WTC11 (cell line): Measurements from ENCODE around the gene ITGA1. TPM values are rescaled to one million over a fixed set of nuclear protein-coding genes. Genes with fewer than 3 reads are reported as not detected.

Source experiments
- ATAC-seq: fragments of 200-7000 bp; cut with Tn5 transposase; 2 replicates; pipeline ENCODE4 v1.10.0; 2021; ENCODE audit warnings: mild to moderate bottlenecking, moderate library complexity
- CTCF ChIA-PET: fragments of 300-600 bp; sonication (Branson Sonifier 250); formaldehyde crosslinking; loops from one replicate; lab custom pipeline; 2021; ENCODE audit warnings: antibody characterized with exemption; lab: Charles Lee
- POLR2A ChIA-PET: fragments of 350-600 bp; sonication (Branson Sonifier 250); formaldehyde crosslinking; loops from one replicate; lab custom pipeline; 2021; ENCODE audit warnings: antibody characterized with exemption; lab: Charles Lee
- DNase-seq: peaks from one replicate; pipeline ENCODE4 v3.0.0; 2021; ENCODE audit warnings: low spot score
- H3K27ac Mint-ChIP-seq: 2 replicates; pipeline ENCODE4 v1.8.0; 2021; ENCODE audit warnings: mixed read lengths
- H3K27me3 Mint-ChIP-seq: 2 replicates; pipeline ENCODE4 v1.8.0; 2021; ENCODE audit warnings: low read depth, mild to moderate bottlenecking, moderate library complexity, mixed read lengths
- H3K36me3 Mint-ChIP-seq: 2 replicates; pipeline ENCODE4 v1.8.0; 2021; ENCODE audit warnings: mixed read lengths
- H3K4me1 Mint-ChIP-seq: 2 replicates; pipeline ENCODE4 v1.8.0; 2022; ENCODE audit warnings: mixed read lengths
- H3K4me3 Mint-ChIP-seq: 2 replicates; pipeline ENCODE4 v1.8.0; 2021; ENCODE audit warnings: mild to moderate bottlenecking, moderate library complexity, mixed read lengths
- H3K9me3 Mint-ChIP-seq: 2 replicates; pipeline ENCODE4 v1.8.0; 2021; ENCODE audit warnings: mixed read lengths
- CBFB ChIP-seq: sonication (generic); formaldehyde crosslinking; IDR thresholded peaks from 2 replicates; pipeline ENCODE4 v1.8.1; 2022; ENCODE audit warnings: mild to moderate bottlenecking, low read depth, missing genetic modification reagents
- CREB1 ChIP-seq: sonication (generic); formaldehyde crosslinking; IDR thresholded peaks from 2 replicates; pipeline ENCODE4 v1.8.0; 2023; ENCODE audit warnings: mild to moderate bottlenecking, missing genetic modification reagents
- EMX1 ChIP-seq: fragments of 250-450 bp; sonication (Bioruptor Pico); IDR thresholded peaks from 2 replicates; pipeline ENCODE4 v1.8.0; 2021; ENCODE audit warnings: mild to moderate bottlenecking
- FOXJ3 ChIP-seq: sonication (generic); formaldehyde crosslinking; IDR thresholded peaks from 2 replicates; pipeline ENCODE4 v1.9.0; 2021; ENCODE audit warnings: missing genetic modification reagents, mild to moderate bottlenecking, borderline replicate concordance
- GTF2I ChIP-seq: fragments of 250-450 bp; sonication (Bioruptor Pico); conservative IDR thresholded peaks from 2 replicates; pipeline ENCODE4 v1.4.0; 2021; ENCODE audit warnings: mild to moderate bottlenecking
- JAZF1 ChIP-seq: fragments of 250-450 bp; sonication (Bioruptor Pico); IDR thresholded peaks from 2 replicates; pipeline ENCODE4 v1.9.0; 2021; ENCODE audit warnings: moderate library complexity, mild to moderate bottlenecking, inconsistent platforms
- NFE2L1 ChIP-seq: sonication (generic); formaldehyde crosslinking; IDR thresholded peaks from 2 replicates; pipeline ENCODE4 v1.8.1; 2023; ENCODE audit warnings: missing genetic modification reagents
- NR2C2 ChIP-seq: sonication (generic); formaldehyde crosslinking; IDR thresholded peaks from 2 replicates; pipeline ENCODE4 v1.8.0; 2022; ENCODE audit warnings: mild to moderate bottlenecking, missing genetic modification reagents
- RORB ChIP-seq: fragments of 250-450 bp; sonication (Bioruptor Pico); IDR thresholded peaks from 2 replicates; pipeline ENCODE4 v1.9.0; 2021; ENCODE audit warnings: mild to moderate bottlenecking
- SMAD3 ChIP-seq: sonication (generic); formaldehyde crosslinking; IDR thresholded peaks from 2 replicates; pipeline ENCODE4 v1.8.0; 2022; ENCODE audit warnings: missing genetic modification reagents, mild to moderate bottlenecking, borderline replicate concordance
- TEAD4 ChIP-seq: sonication (generic); formaldehyde crosslinking; IDR thresholded peaks from 2 replicates; pipeline ENCODE4 v1.8.0; 2022; ENCODE audit warnings: mild to moderate bottlenecking, missing genetic modification reagents
- ZNF121 ChIP-seq: sonication (generic); formaldehyde crosslinking; IDR thresholded peaks from 2 replicates; pipeline ENCODE4 v1.8.0; 2023; ENCODE audit warnings: missing genetic modification reagents
- ZNF138 ChIP-seq: sonication (generic); formaldehyde crosslinking; conservative IDR thresholded peaks from 2 replicates; pipeline ENCODE4 v1.8.1; 2022; ENCODE audit warnings: mild to moderate bottlenecking, moderate library complexity, missing genetic modification reagents
- ZNF219 ChIP-seq: sonication (generic); formaldehyde crosslinking; IDR thresholded peaks from 2 replicates; pipeline ENCODE4 v1.8.0; 2023; ENCODE audit warnings: missing genetic modification reagents, mild to moderate bottlenecking, borderline replicate concordance
- ZNF232 ChIP-seq: sonication (generic); formaldehyde crosslinking; IDR thresholded peaks from 2 replicates; pipeline ENCODE4 v1.8.0; 2022; ENCODE audit warnings: mild to moderate bottlenecking, missing genetic modification reagents
- total RNA-seq: library from RNA; stranded (reverse); gene quantifications from 3 replicates; pipeline ENCODE4 v1.2.3, GENCODE V29; 2021
- TF ChIP-seq, protein P1 (sequence below): sonication (generic); formaldehyde crosslinking; IDR thresholded peaks from 2 replicates; pipeline ENCODE4 v1.8.1; 2023; ENCODE audit warnings: mild to moderate bottlenecking, missing genetic modification reagents
- TF ChIP-seq, protein P2 (sequence below): sonication (generic); formaldehyde crosslinking; IDR thresholded peaks from 2 replicates; pipeline ENCODE4 v1.8.1; 2023; ENCODE audit warnings: mild to moderate bottlenecking, missing genetic modification reagents, moderate library complexity
- TF ChIP-seq, protein P3 (sequence below): sonication (generic); formaldehyde crosslinking; IDR thresholded peaks from 2 replicates; pipeline ENCODE4 v1.8.0; 2022; ENCODE audit warnings: mild to moderate bottlenecking, missing genetic modification reagents
- TF ChIP-seq, protein P4 (sequence below): sonication (generic); formaldehyde crosslinking; IDR thresholded peaks from 2 replicates; pipeline ENCODE4 v1.8.1; 2023; ENCODE audit warnings: mild to moderate bottlenecking, missing genetic modification reagents, moderate library complexity
- TF ChIP-seq, protein P5 (sequence below): sonication (generic); formaldehyde crosslinking; IDR thresholded peaks from 2 replicates; pipeline ENCODE4 v1.8.1; 2023; ENCODE audit warnings: mild to moderate bottlenecking, moderate library complexity, missing genetic modification reagents
- TF ChIP-seq, protein P6 (sequence below): sonication (generic); formaldehyde crosslinking; IDR thresholded peaks from 2 replicates; pipeline ENCODE4 v1.8.1; 2022; ENCODE audit warnings: low read depth, mild to moderate bottlenecking, moderate library complexity, missing genetic modification reagents, borderline replicate concordance
- TF ChIP-seq, protein P7 (sequence below): sonication (generic); formaldehyde crosslinking; IDR thresholded peaks from 2 replicates; pipeline ENCODE4 v1.8.1; 2023; ENCODE audit warnings: mild to moderate bottlenecking, missing genetic modification reagents

The ITGA1 gene
- total RNA-seq, 1 experiment from 2014 or later = 6.5 TPM

DNA sequence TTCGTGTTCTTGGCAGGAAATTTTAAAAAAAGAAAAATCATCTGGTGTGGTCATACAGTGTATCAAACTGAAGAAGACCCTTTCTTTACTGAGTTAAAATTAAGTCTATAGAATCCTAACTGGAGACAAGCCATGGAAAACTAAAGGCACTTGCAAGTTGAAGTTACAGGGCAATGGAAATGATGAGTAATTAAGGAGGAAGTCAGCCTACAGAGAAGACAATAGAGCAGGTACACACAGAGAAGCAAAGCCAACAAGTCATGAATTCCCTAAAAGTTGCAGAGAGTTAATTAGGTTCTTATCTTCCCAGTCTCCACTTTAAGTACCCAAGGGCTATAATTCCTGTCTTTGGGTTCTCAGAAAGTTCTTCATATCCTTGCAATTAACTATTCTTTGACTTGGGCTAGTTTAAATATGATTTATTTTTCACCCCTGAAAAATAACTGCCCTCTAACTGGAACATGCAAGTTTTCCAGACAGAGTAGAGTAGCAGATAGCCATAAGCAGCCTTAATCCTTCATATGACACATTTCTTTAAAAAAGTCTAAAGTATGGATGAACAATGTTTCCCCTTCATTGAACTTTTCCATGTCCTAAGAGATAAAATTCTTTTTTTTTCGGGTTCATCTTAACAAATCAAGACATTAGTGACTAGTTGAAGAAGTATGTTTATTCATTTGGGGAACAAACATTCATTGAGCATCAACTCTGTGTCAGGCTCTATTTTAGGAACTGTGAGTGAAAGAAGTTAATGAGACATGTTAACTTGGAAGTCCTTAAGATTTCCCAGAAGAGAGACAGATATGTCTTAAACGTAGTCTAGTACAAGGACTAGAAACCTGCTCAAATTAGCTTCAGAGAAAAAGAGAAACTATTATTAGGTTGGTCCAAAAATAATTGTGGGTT, 196.3 kb downstream of the ITGA1 start:
- Mint-ChIP-seq H3K36me3 (no peaks in the 10 kb centered on the region), H3K27me3 (peaks cover 21% of the 10 kb centered on the region), H3K4me1 (peaks cover 22% of the 10 kb centered on the region), H3K9me3 (peaks cover 9% of the 10 kb centered on the region), H3K27ac (peak overlapping the region; percentile 47; the same call in 1 of the 2 replicates), H3K4me3 (no peak overlapping the region)
- CTCF ChIA-PET = no interaction called here
- ATAC-seq = 0 out of 2 replicates have a peak, but pooled peaks have one; percentile 32
- POLR2A ChIA-PET = no interaction called here
- TF ChIP-seq RORB (CRISPR knock-in tag) (no peak), GTF2I (CRISPR knock-in tag) (no peak), JAZF1 (CRISPR knock-in tag) (no peak), SMAD3 (CRISPR knock-in tag) (no peak), FOXJ3 (CRISPR knock-in tag) (no peak), ZNF219 (CRISPR knock-in tag) (no peak), ZNF121 (no peak), NFE2L1 (no peak), ZNF232 (CRISPR knock-in tag) (no peak)
- TF ChIP-seq, protein P1, sequence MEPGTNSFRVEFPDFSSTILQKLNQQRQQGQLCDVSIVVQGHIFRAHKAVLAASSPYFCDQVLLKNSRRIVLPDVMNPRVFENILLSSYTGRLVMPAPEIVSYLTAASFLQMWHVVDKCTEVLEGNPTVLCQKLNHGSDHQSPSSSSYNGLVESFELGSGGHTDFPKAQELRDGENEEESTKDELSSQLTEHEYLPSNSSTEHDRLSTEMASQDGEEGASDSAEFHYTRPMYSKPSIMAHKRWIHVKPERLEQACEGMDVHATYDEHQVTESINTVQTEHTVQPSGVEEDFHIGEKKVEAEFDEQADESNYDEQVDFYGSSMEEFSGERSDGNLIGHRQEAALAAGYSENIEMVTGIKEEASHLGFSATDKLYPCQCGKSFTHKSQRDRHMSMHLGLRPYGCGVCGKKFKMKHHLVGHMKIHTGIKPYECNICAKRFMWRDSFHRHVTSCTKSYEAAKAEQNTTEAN (CRISPR knock-in tag) = no peak
- TF ChIP-seq, protein P2, sequence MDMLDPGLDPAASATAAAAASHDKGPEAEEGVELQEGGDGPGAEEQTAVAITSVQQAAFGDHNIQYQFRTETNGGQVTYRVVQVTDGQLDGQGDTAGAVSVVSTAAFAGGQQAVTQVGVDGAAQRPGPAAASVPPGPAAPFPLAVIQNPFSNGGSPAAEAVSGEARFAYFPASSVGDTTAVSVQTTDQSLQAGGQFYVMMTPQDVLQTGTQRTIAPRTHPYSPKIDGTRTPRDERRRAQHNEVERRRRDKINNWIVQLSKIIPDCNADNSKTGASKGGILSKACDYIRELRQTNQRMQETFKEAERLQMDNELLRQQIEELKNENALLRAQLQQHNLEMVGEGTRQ (CRISPR knock-in tag) = no peak
- TF ChIP-seq, protein P3, sequence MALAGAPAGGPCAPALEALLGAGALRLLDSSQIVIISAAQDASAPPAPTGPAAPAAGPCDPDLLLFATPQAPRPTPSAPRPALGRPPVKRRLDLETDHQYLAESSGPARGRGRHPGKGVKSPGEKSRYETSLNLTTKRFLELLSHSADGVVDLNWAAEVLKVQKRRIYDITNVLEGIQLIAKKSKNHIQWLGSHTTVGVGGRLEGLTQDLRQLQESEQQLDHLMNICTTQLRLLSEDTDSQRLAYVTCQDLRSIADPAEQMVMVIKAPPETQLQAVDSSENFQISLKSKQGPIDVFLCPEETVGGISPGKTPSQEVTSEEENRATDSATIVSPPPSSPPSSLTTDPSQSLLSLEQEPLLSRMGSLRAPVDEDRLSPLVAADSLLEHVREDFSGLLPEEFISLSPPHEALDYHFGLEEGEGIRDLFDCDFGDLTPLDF (CRISPR knock-in tag) = no peak
- TF ChIP-seq, protein P4, sequence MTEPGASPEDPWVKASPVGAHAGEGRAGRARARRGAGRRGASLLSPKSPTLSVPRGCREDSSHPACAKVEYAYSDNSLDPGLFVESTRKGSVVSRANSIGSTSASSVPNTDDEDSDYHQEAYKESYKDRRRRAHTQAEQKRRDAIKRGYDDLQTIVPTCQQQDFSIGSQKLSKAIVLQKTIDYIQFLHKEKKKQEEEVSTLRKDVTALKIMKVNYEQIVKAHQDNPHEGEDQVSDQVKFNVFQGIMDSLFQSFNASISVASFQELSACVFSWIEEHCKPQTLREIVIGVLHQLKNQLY = no peak
- no peak for DNase-seq

DNA sequence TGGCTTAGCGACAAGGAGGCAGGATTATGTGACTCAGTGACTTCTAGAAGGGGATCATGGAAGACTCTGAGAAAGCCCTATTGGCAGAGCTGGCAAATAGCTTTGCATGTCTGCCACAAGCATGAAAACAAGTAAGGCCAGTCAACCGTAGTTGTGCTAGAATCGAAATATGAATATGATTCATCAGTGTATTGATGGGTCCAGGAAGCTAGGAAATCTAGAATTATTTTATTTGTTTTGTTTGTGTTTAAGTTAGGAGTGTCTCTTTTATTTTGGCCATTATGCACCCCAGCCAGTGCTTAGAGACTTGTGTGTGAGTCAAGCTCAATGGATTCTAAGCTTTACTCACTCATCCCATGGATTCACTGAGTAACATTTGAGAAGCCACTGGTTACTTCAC, 197.6 kb downstream of the ITGA1 start:
- H3K27me3 Mint-ChIP-seq = peaks cover 24% of the 10 kb centered on the region
- CTCF ChIA-PET = interaction anchor here (0.7 kb wide), 1 partner anchor 150 kb away, joined by 5 read pairs; no protein-coding TSS in a partner anchor
- H3K4me3 Mint-ChIP-seq = no peak overlapping the region
- POLR2A ChIA-PET = no interaction called here
- TF ChIP-seq TEAD4 (CRISPR knock-in tag) (no peak), ZNF121 (no peak)
- TF ChIP-seq, all 79 proteins: peak for 0
- H3K36me3 Mint-ChIP-seq = no peaks in the 10 kb centered on the region
- ATAC-seq (no peak), DNase-seq (no peak)
- peaks cover 24% of the 10 kb centered on the region for H3K4me1 Mint-ChIP-seq
- peaks cover 9% of the 10 kb centered on the region for H3K9me3 Mint-ChIP-seq
- H3K27ac Mint-ChIP-seq = no peak overlapping the region

DNA sequence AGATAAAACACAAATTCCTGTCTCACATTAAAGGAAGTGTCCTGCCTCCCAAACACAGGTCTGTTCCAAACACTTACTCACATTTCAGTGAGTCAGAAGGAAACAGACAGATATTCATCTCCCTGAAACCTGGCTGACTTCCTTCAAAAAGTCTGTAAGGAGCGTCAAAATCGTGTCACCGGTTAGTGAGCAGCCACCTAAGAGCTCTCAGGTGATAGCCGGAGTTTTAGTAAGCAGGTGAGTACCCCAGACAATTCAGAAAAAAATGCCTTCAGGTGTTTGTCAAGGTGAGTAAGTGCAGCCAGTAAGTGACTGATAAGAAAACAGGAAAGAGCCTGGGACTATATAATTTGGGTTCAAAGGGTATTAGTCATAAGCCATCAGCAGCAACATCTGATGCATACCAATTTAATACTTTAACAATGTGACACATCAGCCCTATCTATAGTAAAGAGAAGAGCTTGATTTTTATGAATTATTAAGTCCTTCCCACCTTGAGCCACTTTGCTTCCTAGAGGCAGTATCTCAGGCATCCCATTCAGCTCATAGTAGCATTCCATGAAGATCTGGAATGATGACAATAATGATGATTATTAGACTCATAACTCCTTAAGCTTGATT, 200.1 kb downstream of the ITGA1 start:
- Mint-ChIP-seq H3K27me3 (peaks cover 24% of the 10 kb centered on the region), H3K27ac (no peak overlapping the region), H3K9me3 (peaks cover 9% of the 10 kb centered on the region), H3K4me3 (peak overlapping the region; percentile 74), H3K36me3 (no peaks in the 10 kb centered on the region), H3K4me1 (peaks cover 30% of the 10 kb centered on the region)
- DNase-seq (no peak), ATAC-seq (no peak)
- ChIA-PET CTCF (interaction anchor here (0.6 to 1.0 kb wide), 3 partner anchors 9 to 127 kb away, joined by 3 to 6 read pairs (median 4); no protein-coding TSS in a partner anchor), POLR2A (no interaction called here)
- TF ChIP-seq NR2C2 = no peak
- TF ChIP-seq, protein P5, sequence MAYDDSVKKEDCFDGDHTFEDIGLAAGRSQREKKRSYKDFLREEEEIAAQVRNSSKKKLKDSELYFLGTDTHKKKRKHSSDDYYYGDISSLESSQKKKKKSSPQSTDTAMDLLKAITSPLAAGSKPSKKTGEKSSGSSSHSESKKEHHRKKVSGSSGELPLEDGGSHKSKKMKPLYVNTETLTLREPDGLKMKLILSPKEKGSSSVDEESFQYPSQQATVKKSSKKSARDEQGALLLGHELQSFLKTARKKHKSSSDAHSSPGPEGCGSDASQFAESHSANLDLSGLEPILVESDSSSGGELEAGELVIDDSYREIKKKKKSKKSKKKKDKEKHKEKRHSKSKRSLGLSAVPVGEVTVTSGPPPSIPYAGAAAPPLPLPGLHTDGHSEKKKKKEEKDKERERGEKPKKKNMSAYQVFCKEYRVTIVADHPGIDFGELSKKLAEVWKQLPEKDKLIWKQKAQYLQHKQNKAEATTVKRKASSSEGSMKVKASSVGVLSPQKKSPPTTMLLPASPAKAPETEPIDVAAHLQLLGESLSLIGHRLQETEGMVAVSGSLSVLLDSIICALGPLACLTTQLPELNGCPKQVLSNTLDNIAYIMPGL (CRISPR knock-in tag) = no peak
- no peak for TF ChIP-seq ZNF138 (CRISPR knock-in tag)
- TF ChIP-seq CBFB (CRISPR knock-in tag) = no peak
- no peak for TF ChIP-seq CREB1 (CRISPR knock-in tag)
- TF ChIP-seq, protein P6, sequence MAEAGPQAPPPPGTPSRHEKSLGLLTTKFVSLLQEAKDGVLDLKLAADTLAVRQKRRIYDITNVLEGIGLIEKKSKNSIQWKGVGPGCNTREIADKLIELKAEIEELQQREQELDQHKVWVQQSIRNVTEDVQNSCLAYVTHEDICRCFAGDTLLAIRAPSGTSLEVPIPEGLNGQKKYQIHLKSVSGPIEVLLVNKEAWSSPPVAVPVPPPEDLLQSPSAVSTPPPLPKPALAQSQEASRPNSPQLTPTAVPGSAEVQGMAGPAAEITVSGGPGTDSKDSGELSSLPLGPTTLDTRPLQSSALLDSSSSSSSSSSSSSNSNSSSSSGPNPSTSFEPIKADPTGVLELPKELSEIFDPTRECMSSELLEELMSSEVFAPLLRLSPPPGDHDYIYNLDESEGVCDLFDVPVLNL = no peak
- TF ChIP-seq, protein P7, sequence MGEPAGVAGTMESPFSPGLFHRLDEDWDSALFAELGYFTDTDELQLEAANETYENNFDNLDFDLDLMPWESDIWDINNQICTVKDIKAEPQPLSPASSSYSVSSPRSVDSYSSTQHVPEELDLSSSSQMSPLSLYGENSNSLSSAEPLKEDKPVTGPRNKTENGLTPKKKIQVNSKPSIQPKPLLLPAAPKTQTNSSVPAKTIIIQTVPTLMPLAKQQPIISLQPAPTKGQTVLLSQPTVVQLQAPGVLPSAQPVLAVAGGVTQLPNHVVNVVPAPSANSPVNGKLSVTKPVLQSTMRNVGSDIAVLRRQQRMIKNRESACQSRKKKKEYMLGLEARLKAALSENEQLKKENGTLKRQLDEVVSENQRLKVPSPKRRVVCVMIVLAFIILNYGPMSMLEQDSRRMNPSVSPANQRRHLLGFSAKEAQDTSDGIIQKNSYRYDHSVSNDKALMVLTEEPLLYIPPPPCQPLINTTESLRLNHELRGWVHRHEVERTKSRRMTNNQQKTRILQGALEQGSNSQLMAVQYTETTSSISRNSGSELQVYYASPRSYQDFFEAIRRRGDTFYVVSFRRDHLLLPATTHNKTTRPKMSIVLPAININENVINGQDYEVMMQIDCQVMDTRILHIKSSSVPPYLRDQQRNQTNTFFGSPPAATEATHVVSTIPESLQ (CRISPR knock-in tag) = no peak
- TF ChIP-seq EMX1 (CRISPR knock-in tag) = no peak
